GM18520 (cell line): ENCODE results near the gene LRRC14B.
"Not testable (repeated sequence)": the region's sequence is repeated elsewhere in the genome, so short reads cannot be mapped to it uniquely, and the experiment has no call there.

Experiments used
- ATAC-seq: cut with Tn5 transposase; IDR thresholded peaks from one replicate; pipeline ENCODE4 v1.9.1; 2021; ENCODE audit not compliant: unreplicated experiment

Gene LRRC14B

DNA sequence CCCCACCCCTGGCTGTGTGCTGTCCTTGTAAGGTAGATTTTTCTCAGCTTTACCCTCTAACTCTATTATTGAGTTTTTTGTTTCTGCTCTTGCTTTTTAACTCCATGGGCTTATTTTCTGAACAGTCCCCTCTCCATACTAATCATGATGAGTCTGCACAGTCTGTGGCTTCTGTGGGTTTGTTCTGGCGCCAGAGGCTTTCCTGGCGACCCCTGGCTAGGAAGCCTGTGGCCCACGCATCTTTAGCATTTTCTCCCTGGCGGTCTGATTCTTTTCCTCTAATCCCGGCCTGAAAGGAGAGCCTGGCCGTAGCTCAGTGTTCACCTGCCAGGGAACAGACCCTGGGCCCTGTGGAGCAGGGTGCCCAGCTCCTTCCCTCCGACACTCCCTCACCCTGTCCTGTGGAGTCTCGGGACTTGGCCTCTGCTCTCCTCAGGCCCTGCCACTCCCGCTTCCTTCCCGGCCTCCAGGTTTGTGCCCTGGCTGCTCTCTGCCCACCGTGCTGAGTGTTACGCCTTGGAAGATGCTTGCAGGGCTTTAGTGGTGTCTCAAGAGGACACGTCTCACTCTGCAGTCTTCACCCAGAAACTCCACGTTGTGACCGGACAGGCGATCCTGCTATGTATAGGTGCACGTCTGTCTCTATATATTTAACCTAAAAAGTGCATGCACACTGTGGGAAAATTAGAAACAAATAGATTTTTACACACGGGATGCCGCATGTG lies 31.7 kb upstream of the LRRC14B start:
- ATAC-seq: no peak

DNA sequence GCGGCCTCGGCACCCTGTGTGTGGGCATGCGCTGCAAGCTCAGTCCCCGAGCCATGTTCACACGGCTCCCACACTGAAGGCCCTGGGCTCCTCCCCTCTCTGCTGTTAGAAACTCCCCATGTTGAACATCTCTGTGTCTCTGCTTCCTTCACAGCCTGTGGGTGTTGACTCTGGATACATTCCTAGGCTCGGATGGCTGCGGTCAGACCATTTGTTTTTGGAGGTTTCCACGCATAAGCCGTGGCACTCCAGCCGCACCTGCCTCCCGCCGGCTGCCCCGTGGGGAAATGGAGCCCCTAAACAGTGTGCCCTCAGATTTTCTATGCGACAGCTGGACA lies 31.2 kb upstream of the LRRC14B start:
- ATAC-seq: no peak

DNA sequence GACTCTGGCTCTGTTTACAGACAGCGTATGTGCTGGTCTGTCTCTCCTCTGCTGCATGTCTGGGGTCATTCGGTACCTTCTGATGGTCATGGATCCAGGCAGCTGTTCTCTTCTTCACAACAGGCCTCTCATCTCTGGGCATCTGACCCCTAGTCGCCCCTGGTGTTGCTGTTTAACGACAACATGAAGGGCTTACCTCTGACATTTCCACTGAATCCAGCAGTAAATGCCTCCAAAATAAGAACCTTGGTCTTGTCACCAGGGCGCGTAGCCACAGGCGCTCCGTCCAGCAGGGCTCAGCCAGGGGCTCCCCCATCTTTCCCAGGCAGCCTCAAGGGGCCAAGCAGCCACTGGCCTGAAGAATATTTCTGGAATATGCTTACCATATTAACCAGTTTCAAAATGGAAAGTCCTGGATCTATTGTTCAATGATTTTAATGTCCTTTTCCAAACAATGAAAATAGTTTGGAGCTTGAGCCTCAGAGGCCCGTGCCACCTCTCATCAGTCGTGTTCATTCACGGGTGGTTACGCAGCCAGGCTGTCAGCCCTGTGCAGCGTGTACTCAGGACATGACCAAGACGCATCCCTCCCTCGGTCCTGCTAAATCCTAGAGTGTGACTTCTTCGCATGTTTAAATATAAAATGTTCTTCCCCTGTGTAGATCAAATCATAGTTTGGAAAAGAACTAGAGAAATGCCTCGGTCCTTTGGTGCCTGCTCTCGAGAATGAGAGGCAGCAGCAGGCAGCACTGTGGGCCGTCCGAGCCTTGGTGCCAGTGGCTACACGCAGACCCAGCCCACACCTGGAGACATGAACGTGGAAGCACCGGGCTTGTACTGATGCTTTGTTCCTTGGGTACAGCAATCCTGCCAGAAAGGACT lies 30.1 kb upstream of the LRRC14B start:
- ATAC-seq: no peak

DNA sequence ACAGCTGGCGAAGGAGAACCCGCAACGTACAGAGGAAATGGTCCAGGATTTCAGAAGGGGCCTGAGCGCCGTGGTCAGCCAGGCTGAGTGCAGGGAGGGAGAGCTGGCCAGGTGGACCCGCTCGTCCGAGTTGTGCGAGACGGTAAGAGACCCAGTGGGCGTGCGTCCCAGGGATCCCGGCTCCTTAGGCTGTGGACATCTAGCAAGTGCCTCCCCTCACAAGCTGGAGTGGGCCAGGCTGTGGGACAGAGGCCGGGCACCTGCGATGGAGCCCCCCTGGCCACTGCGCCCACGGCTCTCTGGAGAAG lies 29.5 kb upstream of the LRRC14B start:
- ATAC-seq: no peak

DNA sequence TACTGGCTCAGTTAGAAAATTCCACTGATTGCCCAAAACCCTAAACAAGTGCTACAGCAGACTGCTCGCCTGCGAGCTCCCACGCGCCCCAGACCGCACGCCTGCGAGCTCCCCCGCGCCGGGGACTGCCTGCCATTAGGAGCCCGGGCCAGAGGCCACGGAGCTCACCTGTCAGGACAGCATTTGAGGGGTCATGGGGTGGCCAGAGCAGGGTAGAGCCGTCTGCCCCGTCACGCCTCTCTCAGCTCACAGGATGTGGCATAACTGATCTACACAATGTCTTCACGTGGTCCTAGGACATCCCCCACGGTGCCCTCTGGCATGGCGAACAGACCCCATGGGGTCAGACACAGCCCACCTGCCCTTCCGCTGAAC lies 29.1 kb upstream of the LRRC14B start:
- no peak for ATAC-seq

DNA sequence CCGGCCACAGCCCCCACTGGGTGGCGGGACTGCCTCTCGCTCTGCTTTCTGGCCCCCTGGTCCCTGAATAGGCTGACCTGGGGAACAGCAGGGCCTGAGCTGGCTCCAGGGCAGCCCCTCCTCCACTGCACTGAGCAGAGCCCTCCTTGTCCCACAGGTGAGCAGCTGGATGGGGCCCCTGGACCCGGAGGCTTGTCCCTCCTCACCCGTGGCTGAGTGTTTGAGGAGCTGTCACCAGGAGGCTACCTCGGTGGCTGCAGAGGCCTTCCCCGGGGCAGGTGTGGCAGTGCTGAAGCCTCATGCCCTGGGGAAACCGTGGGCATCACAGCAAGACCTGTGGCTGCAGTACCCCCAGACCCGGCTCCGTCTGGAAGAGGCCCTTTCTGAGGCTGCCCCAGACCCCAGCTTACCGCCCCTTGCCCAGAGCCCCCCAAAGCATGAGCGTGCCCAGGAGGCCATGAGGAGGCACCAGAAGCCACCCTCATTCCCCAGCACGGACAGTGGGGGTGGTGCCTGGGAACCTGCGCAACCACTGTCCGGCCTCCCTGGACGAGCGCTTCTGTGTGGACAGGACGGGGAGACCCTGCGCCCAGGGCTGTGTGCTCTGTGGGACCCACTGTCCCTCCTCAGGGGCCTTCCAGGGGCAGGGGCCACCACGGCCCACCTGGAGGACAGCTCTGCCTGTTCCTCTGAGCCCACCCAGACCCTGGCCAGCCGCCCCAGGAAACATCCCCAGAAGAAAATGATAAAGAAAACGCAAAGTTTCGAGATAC lies 28.5 kb upstream of the LRRC14B start:
- no peak for ATAC-seq

DNA sequence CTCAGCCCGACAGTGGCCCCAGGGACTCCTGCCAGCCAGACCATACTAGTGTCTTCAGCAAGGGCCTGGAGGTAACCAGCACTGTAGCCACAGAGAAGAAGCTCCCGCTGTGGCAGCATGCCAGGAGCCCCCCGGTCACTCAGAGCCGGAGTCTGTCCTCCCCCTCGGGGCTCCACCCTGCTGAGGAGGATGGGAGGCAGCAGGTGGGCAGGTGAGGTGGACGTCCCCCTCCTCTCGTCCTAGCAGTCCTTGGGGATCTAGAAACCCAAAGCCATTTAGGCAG lies 28.0 kb upstream of the LRRC14B start:
- ATAC-seq: no peak

DNA sequence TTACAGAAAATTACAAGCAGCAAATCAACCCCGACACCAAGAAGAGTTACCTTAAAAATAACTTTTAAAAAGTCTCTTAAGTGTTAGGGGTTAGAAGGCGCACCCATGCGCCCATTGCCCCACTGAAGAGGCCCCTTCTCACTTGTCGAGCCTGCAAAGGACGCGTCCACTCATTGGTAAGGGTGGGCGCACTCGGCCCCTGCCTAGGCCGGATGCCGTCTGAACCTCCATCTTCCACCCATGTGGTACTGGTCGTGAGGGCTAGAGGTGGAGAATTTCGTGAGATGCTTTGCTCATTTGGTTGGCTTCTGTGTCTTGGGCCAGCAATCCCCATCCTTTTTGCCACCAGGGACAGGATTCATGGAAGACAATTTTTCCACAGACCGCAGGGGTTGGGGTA lies 27.5 kb upstream of the LRRC14B start:
- no peak for ATAC-seq

DNA sequence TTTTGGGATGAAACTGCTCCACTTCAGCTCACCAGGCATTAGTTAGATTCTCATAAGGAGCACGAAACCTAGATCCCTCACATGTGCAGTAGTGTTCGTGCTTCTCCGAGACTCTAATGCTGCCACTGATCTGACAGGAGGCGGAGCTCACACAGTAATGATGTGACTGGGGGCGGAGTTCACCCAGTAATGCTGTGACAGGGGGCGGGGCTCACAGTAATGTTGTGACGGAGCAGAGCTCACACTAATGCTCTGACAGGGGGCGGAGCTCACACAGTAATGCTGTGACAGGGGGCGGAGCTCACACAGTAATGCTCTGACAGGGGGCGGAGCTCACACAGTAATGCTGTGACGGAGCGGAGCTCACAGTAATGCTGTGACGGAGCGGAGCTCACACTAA lies 27.1 kb upstream of the LRRC14B start:
- no peak for ATAC-seq

DNA sequence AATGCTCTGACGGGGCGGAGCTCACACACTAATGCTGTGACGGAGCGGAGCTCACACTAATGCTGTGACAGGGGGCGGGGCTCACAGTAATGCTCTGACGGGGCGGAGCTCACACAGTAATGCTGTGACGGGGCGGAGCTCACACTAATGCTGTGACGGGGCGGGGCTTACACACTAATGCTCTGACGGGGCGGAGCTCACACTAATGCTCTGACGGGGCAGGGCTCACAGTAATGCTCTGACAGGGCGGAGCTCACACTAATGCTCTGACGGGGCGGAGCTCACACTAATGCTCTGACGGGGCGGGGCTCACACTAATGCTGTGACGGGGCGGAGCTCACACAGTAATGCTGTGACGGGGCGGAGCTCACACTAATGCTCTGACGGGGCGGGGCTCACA lies 26.5 kb upstream of the LRRC14B start:
- ATAC-seq: not testable (repeated sequence)

DNA sequence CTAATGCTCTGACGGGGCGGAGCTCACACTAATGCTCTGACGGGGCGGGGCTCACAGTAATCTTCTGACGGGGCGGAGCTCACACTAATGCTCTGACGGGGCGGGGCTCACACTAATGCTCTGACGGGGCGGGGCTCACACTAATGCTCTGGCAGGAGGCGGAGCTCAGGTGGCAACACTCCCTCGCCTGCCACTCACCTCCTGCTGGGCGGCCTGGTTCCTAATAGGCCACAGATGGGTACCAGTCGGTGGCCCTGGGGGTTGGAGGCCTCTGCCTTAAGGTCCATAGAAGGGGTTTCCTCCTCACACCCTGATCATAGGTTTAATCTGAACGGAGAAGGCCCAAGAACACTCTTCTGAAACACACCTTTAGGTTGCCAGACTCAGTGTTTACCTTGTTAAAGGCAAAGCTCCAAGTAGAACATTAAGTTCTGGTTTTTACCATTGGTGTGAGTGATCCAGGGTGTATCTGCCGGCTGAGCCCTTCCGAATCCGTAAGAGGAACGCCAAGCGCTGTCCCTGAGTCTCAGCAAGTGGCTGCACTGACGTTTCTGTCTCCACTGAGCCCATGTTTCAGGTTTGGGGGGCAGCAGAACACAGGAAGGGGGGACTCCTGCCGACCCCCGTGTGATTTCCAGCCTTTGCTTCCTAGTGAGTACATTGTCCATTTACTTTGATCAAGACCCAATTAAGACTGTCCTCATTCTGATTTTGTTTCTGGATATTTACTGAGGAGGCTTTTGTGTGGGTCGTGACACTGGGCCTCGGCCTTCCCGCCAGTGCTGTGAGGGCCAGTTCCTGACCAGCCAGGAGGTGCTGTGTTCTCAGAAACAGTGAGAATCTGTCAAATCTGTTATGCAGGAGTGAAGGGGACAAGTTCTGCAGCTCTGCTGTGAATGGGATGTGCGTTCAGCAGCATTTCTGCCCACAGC lies 24.6 kb upstream of the LRRC14B start:
- ATAC-seq: no peak

DNA sequence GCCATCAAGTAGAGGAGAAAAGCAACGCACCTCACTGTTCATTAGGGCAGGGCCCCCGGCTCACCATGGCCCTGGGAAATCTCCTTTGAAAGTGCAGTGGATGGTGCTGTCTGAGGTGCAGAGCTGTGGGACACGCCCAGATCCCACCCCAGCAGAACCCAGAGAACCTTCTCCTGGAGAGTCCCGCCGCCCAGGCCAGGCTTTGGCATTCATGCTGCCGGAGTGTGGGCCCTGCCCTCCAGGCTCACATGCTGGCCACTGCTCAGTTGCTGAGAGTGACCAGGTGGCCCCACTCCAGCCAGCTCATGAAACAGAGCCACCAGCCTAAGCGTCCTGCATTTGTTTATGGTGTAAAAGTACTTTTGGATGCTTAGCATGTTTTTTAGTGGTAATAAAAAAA lies 23.8 kb upstream of the LRRC14B start:
- ATAC-seq: no peak

DNA sequence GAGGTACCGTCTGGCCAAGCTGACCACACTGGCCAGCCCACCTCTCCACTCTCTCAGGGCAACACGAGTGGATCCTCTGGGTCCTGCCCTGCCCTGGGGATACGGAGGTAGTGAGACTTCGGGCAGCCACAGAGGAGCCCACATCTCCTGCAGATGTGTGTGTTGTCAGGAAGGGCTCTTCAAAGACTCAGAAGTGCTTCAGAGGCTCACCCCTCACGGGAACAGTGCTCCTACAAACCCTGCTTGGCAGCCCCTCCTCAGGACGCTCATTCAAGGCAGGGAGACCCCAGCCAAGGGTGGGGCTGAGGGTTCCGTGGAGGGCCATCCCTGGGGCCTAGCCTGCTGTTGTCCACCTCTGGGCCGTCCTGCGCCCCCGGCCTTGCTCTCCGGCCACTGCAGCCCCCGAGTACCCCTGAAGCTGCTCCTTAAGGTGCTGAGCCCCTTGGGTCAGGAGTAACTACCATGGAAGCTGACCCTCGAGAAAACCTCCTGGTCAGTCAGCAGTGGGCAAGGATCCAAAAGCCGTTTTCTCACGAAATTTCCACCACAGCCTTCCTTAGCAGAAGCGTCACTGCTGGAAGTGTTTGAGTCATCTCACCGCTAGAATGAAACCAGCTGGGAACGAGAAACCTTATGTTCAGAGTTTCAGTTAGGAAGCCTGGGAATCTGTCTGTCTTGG lies 23.2 kb upstream of the LRRC14B start:
- no peak for ATAC-seq

DNA sequence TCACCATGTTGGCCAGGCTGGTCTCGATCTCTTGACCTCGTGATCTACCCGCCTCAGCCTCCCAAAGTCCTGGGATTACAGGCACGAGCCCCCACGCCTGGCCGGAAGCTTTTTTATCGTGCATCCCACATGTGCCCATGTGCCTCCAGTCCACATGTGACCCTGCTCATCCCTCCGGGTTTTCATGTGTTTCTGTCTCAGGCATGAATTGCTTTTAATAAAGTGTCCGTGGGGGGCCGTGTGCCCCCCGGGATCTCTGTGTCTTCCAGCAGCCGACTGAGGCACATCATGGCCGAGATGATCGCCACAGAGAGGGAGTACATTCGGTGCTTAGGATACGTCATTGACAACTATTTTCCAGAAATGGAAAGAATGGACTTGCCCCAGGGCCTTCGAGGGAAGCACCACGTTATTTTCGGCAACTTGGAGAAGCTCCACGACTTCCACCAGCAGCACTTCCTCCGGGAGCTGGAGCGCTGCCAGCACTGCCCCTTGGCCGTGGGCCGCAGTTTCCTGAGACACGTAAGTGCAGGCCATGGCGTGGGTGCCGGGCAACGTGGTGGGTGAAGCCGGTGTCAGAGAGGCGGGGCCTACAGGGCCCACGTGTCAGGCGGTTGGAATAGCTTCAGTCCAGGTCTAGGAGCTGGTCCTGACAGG lies 22.1 kb upstream of the LRRC14B start:
- no peak for ATAC-seq

DNA sequence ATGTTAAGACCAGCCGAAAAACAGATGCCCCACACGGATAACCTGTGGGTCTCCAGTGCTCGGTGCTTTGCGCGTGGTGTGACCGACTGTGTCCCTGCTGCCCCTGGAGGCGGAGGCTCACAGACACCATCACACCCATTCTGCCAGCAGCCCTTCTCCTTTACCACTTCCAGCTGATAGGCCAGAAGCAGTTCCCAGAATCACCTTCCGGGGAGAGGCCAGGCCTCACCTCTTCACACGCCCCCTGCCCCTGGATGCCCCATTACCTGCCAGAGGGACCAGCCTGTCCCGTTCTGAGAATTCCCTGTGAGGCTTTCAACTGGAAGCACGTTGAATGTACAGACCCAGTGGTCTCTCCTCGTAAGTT lies 21.6 kb upstream of the LRRC14B start:
- ATAC-seq: no peak

DNA sequence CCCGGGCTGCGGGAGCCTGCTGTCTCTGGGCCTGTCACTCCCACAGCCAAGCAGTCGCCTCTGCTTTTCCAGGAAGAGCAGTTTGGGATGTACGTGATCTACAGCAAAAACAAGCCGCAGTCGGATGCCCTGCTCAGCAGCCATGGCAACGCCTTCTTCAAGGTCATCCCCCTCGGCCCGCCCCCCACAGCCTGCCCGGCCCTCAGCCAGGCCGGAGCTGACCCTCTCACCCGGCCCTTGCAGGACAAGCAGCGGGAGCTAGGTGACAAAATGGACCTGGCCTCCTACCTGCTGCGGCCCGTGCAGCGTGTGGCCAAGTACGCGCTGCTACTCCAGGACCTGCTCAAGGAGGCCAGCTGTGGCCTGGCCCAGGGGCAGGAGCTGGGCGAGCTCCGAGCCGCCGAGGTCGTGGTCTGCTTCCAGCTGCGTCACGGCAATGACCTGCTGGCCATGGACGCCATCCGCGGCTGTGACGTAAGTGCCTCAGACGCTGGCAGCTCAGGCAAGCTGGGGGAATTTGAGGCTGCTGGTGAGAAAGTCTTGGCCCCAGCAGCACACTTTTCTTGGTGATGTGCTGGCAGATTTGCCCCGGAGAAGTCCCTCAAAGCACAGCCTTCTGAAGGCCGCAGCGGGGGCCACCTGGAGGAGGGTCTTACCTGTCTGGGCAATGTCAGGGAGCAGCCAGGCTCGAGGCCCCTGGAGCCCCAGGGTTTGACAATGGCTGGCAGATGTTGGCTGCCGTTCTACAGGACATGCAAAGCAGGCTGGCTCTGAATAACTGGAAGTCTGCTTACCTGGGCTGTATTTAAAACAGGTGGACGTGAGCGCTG lies 20.1 kb upstream of the LRRC14B start:
- ATAC-seq: no peak

DNA sequence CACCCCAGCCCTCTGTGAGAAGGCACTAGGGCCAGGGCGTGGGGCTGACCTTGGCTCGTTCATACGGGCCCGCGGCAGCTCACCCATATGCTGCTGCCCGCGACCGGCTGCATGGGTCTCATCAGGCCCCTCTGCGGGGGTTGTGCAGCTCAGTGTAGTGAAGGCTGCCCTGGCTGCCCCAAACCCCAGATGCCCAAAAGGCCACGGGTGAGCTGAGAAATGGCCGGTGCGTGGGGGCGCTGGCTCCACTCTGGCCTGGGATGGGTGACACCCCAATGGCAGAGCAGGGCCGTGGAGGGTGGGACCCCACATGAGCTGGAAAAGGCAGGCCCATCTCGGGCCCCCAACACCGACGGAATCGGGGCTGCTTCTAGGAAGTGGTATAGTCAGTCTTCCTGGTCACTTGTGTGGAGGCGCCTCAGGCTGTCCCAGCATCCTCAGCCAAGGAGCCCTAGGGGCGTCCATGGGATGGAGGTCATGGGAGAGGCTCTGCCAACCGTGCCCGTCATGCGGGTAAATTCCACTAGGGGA lies 19.4 kb upstream of the LRRC14B start:
- ATAC-seq: no peak

DNA sequence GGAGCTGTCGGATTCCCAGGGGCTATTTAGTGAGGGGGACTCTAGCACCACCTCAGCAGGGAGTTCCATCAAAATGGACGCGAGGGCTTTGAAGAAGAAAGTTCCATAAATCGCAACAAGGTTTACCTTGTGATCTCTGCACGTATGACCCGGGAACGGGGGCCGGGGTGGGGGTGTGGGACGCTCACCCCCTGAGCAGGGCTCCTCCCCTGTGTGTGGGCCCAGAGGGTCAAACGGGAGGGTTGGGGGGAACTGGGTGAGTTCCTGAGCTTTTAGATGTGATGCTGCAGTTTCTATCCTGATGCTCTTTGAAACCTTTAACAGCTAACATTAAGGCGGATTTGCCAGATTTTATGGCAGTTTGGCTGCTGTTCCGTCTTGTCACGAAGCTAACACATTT lies 18.9 kb upstream of the LRRC14B start:
- ATAC-seq: no peak

DNA sequence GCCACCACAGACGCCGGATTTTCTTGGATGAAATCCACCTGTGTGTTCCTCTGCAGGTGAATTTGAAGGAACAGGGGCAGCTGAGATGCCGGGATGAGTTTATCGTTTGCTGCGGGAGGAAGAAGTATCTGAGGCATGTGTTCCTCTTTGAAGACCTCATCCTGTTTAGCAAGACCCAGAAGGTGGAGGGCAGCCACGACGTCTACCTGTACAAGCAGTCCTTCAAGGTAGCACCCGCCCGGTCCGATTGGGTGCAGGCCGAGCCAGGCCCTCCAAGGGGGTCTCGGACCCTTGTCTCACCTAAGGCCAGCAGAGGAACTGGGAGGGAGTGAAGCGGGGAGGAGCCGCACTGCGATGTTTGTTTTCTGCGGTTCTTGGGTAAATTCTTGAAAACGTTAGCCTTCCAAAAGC lies 18.4 kb upstream of the LRRC14B start:
- ATAC-seq: no peak
